Astrocyte of the cerebellum (primary cell): ENCODE data around the gene MAN1C1.

Experiments
- DNase-seq: peaks from one replicate; pipeline ENCODE4 v3.0.0-alpha.2; 2011; ENCODE audit warnings: low read depth
- H3K4me3 ChIP-seq: 2 replicates; pipeline ENCODE4 v1.5.1; 2011; ENCODE audit warnings: mild to moderate bottlenecking, low read depth, low read length, moderate library complexity
- in situ Hi-C: cut with HindIII; loops from 2 replicates; pipeline ENCODE4 v1.10.0; 2017; ENCODE audit warnings: low sequenced_read_pairs
- TF ChIP-seq, protein P1 (sequence below): IDR thresholded peaks from 2 replicates; pipeline ENCODE4 v1.5.1; 2012; ENCODE audit warnings: low read length, low read depth, moderate library complexity, mild to moderate bottlenecking; ENCODE audit errors: missing control alignments

The MAN1C1 gene

DNA sequence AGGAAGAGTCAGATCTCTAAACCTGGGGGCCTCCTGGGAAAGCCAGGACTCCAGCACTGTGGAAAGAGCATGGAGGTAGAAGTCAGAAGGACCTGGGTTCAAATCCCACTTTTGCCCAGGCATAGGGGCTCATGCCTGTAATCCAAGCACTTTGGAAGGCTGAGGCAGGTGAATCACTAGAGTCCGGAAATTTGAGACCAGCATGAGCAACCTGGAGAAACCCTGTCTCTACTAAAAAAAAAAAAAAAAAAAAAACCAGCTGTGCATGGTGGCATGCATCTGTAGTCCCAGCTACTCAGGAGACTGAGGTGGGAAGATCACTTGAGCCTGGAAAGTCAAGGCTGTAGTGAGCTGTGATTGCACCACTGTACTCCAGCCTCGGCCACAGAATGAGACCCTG is 41.4 kb upstream of the MAN1C1 start:
- in situ Hi-C loops: no loop called here
- TF ChIP-seq, protein P1, sequence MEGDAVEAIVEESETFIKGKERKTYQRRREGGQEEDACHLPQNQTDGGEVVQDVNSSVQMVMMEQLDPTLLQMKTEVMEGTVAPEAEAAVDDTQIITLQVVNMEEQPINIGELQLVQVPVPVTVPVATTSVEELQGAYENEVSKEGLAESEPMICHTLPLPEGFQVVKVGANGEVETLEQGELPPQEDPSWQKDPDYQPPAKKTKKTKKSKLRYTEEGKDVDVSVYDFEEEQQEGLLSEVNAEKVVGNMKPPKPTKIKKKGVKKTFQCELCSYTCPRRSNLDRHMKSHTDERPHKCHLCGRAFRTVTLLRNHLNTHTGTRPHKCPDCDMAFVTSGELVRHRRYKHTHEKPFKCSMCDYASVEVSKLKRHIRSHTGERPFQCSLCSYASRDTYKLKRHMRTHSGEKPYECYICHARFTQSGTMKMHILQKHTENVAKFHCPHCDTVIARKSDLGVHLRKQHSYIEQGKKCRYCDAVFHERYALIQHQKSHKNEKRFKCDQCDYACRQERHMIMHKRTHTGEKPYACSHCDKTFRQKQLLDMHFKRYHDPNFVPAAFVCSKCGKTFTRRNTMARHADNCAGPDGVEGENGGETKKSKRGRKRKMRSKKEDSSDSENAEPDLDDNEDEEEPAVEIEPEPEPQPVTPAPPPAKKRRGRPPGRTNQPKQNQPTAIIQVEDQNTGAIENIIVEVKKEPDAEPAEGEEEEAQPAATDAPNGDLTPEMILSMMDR: no peak
- H3K4me3 ChIP-seq: no peak overlapping the region
- DNase-seq: no peak

DNA sequence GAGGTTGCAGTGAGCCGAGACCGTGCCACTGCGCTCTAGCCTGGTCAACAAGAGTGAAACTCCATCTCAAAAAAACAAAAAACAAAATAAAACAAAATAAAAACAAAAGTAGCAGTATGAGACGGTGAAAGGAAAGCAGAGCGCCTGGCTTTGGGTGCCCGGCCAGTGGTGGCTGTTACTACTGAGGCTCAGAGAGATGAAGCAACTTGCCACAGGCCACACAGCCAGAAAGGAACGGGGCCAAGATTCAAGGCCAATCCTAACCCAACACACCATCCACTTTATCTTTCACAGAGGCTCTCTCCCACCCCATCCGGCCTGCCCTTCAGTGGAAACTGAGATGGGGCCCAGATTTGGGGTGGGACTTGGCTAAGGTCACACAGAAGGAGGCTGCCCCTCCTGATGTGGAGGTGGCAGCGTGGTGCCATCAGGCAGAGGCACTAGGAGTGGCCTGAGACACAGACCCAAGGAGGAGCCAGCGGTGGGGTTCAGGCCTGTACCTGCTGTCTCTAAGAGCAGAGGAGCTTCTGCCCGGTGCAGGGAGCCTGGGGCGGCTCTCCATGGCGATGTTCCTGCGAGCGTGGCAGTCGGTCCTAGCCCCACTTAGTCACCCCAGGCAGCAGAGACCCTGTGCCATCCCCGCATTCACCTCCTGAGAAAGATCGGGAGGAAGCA is 40.0 kb upstream of the MAN1C1 start:
- no peak for DNase-seq
- TF ChIP-seq, protein P1: no peak
- no peak overlapping the region for H3K4me3 ChIP-seq
- in situ Hi-C loops: no loop called here

DNA sequence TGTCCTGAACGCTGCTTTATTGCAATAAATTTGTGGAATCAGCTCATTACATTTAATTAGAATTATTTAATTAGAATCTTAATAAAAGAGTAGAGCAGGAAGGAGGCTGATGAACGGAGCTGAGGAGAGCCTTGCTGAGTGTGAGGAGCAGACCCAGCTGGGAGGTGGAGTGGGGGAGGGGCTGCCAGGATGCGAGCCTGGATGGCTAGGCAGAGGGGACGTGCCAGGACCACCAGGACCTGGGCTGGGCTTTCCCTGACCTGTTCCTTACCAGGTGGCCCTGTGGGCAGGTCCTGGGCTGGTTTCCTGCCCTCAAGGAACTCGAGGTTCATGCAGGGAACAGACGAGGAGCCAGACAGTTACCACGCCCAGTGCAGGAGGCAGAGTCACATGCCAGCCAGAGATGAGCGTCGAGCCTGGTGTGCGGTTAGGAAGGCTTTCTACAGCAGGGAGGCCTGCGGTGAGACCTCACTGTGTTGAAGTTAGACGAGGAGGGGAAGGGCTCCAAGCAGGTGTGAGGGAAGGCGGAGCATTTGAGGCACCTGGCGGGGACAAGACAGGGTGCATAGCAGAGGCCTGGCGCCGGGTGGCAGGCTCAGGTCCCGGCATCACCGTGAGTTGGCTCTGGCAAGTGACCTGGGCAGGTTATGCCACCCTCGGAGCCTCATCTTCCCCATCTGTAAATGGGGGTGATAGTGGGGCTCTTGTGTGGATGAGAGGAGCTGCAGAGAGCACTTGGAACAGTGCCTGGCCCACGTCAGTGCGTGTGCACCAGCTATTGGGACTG is 39.3 kb upstream of the MAN1C1 start:
- DNase-seq: no peak
- H3K4me3 ChIP-seq: no peak overlapping the region
- TF ChIP-seq, protein P1: no peak
- in situ Hi-C loops: no loop called here

DNA sequence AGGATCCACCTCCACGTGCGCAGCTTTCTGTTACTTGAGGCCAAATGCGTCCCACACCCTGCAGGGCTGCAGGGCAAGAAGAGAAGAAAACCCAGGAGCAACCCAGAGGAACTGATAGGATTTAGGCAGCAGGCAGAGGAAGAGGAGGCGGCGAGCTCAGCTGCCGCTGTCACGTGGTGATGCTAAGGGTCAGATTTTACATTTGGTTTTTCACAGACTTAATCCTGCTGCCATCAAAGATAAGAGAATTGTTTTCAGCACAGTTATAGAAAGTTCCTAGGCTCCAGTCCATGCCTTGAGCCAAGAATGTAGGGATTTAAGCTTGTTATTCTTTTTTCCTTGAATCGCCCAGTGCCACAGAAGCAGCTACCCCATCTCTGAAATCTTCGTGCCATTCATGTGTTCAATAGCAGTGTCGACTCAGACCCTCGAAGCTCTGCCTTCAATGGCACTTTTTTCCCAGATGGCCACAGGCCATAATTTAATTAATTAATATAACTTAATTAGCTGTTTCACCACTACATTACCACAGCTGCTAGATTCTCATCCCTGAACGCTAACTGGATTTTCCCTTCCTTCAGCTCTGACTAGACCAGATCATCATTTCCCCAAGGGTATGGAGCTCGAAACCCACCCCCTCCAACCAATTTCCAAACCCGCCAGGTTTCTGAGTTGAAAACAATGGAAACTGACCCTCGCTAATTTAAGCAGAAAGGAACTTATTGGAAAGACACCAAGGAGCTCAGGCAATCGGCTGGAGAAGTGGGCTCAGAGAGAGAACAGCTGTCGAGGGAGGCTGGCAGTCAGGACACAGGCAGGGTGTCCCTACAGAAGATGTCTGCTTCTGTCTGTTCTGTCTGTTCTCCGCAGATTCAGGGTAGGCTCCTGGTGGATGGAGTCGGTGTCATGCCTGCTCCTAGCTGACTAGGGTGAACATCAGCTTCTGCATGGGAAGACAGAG is 37.0 kb upstream of the MAN1C1 start:
- DNase-seq: no peak
- no peak overlapping the region for H3K4me3 ChIP-seq
- TF ChIP-seq, protein P1: no peak
- in situ Hi-C loops: no loop called here

DNA sequence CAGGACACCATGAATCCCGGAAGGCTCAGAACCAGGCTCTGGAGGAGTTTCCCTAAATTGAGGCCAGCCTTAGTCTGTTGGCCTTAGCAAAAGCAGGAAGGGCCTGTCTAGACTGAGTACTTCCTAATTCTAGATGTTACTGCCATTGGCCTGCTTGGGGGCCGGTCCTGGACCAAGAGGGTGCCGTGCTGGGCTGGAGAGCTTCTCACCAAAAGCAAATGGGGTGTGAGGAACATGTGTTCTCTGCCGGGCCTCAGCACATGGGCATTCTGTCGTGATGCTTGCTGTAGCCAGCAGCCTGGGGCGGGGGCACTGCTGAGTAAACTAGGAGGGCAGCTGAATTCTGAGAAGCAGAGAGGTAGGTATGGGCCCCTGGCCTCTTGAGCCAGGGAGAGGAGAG is 35.7 kb upstream of the MAN1C1 start:
- DNase-seq: no peak
- TF ChIP-seq, protein P1: no peak
- in situ Hi-C loops: no loop called here
- H3K4me3 ChIP-seq: no peak overlapping the region

DNA sequence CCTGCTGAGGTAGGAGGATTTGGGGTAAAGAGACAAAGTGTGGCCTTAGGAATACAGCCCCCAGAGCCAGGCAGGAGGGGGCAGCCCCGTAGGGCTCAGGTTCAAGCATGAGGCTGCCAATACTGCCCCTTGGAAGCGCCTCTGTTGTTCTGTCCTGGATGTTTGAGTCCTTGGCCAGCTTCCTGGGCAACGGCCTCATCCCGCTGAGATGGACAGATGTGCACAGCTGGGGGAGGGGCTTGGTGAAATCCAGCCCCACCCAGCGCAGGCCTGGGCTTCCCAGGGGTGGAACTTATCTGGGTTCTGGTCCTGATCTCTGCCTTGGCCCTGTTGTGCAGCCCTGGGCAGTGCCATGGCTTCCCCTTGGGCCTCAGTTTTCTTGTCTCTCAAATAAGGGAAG is 34.8 kb upstream of the MAN1C1 start:
- in situ Hi-C loops: no loop called here
- TF ChIP-seq, protein P1: no peak
- no peak overlapping the region for H3K4me3 ChIP-seq
- DNase-seq: no peak
